ENCODE results near the gene HIBADH.
"Not testable (repeated sequence)": the region's sequence is repeated elsewhere in the genome, so short reads cannot be mapped to it uniquely, and the experiment has no call there.

The HIBADH gene

DNA sequence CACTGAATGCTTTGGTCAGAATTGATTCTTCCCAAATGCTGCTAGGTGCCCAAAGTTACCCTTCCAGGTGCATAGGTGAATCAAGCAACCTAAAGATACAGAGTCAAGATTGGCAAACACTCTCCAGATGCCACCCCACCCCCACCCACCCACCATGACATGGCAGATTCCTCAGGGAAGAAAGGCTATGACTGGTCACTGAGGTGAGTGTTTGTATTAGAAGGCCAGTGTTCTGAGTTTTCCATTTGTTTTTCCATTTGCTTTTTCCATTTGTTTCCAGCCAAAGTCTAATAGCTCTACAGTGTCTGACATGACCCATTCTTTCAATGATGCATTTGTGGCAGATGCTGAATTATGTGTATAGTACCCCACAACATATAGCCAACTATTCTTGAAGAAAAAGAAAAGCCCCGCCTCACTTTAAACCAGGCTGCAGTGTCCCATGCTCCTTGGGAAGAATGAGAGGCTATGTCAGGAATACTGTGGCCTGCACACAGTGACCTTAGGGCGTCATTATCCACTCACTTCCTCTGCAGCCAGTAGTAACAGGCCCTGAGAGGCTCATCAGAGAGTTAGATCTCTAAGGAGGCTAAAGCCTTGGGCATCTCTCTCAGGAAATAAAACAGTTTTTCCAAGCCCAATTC lies 16.1 kb upstream of the HIBADH start:
- peak in 1 of 3 experiments; percentile 10 for DNase-seq

DNA sequence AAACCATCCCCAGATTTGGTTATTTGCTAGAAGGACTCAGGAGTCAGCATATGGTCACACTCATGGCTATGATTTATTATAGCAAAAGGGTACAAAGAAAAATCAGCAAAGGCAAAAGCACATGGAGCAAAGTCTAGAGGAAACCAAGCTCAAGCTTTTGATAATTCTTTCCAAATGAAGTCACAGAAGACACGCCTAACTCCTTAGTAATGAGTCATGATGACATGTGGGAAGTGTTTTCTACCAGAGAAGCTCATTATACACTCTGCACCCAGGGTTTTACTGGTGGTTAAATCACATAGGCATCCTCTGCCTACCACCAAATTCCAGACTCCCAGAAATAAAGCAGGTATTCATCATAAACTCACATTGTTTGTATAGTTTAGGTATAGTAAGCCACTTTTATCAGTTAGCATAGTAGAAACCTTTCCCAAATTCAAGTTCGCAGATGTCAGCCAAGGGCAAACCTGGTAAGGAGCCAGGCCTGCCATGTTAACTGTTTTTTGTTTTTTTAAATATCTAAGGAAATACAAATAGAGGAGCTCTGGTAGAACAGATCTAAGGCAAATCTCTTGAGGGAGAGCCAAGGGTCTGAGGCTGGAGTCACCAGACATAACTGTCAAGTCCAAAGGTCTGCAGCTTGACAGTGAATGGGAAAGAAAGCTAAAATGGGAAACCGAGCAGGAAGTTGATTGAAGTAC lies 15.4 kb upstream of the HIBADH start:
- DNase-seq, result no peak

GRCh38 chr7:27674126-27674525 lies 11.4 kb upstream of the HIBADH start:
- not testable (repeated sequence) for DNase-seq

- DNase-seq, result no peak
Observed at GRCh38 chr7:27671675-27672074, 9.0 kb upstream of the HIBADH start.

DNA sequence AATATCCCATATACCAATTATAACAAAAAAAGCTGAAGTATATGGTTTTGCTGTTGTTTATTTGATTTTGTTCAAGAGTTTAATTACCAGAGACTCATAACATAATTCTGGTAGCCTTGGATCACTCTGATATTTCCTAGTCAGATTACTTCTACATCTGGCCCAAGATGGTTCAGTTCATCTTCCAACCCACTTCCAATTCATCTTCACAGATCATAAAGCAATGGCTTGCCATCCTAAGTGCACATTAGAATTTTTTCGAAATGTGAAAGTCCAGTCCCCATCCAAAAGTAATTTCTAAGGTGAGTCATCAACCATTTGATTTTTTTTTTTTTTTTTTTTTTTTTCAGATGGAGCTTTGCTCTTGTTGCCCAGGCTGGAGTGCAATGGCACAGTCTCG lies 8.0 kb upstream of the HIBADH start:
- DNase-seq, result no peak

- no peak for DNase-seq
Observed at GRCh38 chr7:27670177-27670576, 7.5 kb upstream of the HIBADH start.

- no peak for DNase-seq
Observed at GRCh38 chr7:27665531-27665930, 2.8 kb upstream of the HIBADH start.

- no peak for DNase-seq
Observed at GRCh38 chr7:27663989-27664331, 1.3 kb upstream of the HIBADH start.

- peak in 2 of 3 experiments; percentile 78 to 84 for DNase-seq
Observed at GRCh38 chr7:27661811-27662489, 733 bp downstream of the HIBADH start.

- no peak for DNase-seq
Observed at GRCh38 chr7:27656724-27657123, 6.0 kb downstream of the HIBADH start.

GRCh38 chr7:27655184-27655583 lies 7.5 kb downstream of the HIBADH start:
- DNase-seq, result no peak

- DNase-seq, result no peak
Observed at GRCh38 chr7:27652518-27652917, 10.2 kb downstream of the HIBADH start.

GRCh38 chr7:27651702-27652101 lies 11.0 kb downstream of the HIBADH start:
- DNase-seq, result no peak

DNA sequence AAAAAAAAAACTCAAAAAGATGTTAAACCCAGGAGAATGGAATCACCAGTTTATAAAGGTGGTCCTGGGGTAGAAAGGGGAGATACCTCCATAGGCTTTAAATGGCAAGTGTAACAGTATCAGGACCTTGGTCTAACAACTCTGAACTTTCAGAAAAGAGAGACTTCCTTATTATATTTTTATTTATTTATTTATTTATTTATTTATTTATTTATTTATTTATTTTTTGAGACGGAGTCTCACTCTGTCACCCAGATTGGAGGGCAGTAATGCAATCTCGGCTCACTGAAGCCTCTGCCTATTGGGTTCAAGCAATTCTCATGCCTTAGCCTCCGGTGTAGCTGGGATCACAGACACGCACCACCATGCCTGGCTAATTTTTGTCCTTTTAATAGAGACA lies 12.4 kb downstream of the HIBADH start:
- no peak for DNase-seq

- DNase-seq, result no peak
Observed at GRCh38 chr7:27647489-27647888, 15.2 kb downstream of the HIBADH start.

GRCh38 chr7:27647046-27647445 lies 15.6 kb downstream of the HIBADH start:
- DNase-seq, result no peak

GRCh38 chr7:27642271-27642670 lies 20.4 kb downstream of the HIBADH start:
- no peak for DNase-seq

GRCh38 chr7:27641581-27642230 lies 21.0 kb downstream of the HIBADH start:
- no peak for DNase-seq

GRCh38 chr7:27640884-27641574 lies 21.7 kb downstream of the HIBADH start:
- DNase-seq, result no peak

DNA sequence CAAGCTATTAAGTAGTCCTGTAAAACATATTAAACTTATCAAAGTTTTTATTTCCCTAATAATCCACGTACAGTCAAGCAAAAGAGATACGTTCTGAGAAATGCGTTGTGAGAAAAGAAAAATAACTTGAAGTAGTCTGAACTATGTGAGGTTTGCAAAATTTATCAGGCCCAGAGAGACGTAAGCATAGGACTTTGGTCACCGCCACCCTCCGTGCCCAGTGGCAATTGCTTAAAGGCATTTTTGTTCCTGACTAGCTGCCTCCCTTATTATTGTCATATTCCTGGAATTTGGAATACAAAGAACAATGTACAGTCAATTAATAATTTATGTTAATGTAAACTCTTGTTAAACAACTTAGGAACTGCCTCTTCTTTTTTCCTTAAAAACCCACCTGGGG lies 22.8 kb downstream of the HIBADH start:
- DNase-seq, result no peak

DNA sequence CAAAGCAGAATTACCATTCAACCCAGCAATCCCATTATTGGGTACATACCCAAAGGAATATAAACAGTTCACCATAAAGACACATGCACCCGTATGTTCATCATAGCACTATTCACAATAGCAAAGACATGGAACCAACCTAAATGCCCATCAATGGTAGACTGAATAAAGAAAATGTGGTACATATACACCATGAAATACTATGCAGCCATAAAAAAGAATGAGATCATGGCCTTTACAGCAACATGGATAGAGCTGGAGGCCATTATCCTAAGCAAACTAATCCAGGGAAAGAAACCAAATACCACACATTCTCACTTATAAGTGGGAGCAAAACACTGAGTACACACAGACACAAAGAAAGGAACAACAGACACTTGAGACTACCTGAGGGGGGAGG lies 23.6 kb downstream of the HIBADH start:
- not testable (repeated sequence) for DNase-seq

- peak in 2 of 3 experiments; percentile 31 to 83 for DNase-seq
Observed at GRCh38 chr7:27636326-27637006, 26.2 kb downstream of the HIBADH start.

GRCh38 chr7:27635728-27636127 lies 27.0 kb downstream of the HIBADH start:
- no peak for DNase-seq

Data from NCI-H1417 (cell line).